ENCODE data around the gene PROKR2. TPM values are rescaled to one million over a fixed set of nuclear protein-coding genes. Genes with fewer than 3 reads are reported as not detected.

PROKR2 gene
- polyA plus RNA-seq (2013, experiment 1 of 2), result 0.28 TPM
- 0.35 TPM for polyA plus RNA-seq (2013, experiment 2 of 2)

DNA sequence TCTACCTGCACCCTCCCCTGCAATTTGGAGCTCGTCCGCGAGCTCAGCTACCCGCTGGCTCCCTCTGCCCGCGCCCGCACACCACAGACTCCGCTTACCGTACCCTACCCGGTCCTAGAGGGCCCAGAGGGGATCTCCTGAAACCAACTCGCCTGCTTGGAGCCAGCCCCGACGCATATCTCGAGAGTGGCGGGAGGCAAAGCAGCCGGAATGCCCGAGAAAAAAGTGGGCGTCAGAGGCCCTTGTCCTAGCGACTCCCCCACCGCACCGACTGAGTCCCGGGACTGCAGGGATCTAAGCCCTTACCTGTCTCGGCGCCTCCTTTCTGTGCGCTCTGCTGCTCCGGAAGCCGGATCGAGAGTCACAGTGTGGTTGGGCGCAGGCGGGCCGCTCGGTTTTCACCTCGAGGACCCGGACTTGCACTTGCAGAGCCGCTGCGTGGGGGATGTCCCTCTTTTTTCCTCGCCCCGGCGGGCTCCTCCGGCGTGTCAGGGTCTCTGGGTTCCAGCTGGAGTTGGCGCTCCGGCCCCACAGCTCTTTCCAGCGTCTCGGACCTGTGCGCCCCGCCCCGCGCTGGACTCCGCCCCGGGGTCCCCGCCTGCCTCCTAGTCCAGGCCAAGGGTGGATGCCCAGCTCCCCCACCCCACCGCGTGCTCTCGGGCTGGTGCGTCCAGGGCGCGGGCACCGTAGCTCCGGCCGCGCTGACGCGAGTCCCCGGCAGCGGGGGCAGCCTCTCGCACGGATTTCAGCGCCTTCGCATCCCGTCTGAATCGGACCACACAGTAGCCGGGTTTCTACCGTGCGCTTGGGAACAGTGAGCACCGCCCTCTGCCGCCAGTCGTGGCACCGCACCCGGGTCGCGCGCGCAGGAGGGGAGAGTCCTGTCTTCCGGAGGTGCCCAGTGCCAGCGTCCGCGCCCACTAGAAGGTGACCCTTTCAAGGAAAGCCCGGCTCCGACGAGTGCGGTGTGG, at the start of gene PROKR2:
Gene PROKR2 (minus strand): TSS at position 767 of the 971 bp plus-strand sequence. CDS start 2,585 bp downstream, outside the sequence.
- peak within 1 kb of the TSS; percentile 54 for H3K4me3 ChIP-seq (ENCODE audit: low read length)

DNA sequence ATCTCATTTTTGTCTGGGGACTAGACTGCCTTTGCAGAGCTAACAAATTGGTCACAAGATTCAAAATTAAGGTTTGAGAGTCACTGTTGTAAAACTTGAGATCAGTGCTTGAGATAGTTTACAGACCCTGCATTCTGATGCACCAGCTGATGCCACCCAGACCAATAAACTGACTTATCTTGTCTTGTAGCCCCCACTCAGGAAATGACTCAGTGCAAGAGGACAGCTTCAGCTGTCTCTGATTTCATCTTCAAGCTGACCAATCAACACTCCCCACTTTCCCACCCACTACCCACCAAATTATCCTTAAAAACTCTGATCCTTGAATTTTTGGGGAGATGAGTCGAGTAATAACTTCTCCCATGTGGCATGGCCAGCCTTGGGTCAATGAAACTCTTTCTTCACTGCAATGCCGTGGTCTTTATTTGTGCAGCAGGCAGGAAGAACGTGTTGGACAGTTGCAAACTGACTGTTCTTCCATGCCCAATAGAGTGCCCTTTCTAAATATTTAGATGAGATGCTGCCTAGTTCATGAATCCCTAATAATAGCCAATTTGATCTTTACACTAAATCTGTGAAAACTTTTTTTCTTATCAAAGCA, 48.3 kb upstream of the PROKR2 start:
- H2BK15ac ChIP-seq (replicated peaks; ENCODE audit: low read depth), result no peak overlapping the region
- H3K36me3 ChIP-seq (ENCODE audit: control insufficient read depth, insufficient read depth, low read length), result no peaks in the 10 kb centered on the region
- H4K5ac ChIP-seq (ENCODE audit: low read length), result no peak overlapping the region
- H3K79me2 ChIP-seq (ENCODE audit: control insufficient read depth, insufficient read depth, low read length), result no peaks in the 10 kb centered on the region
- H3K4me1 ChIP-seq (ENCODE audit: control insufficient read depth, low read depth, low read length), result no peaks in the 10 kb centered on the region
- no peak overlapping the region for H3K23ac ChIP-seq (ENCODE audit: low read length)
- DNase-seq, result peak; percentile 63
- no peak overlapping the region for H3K4me2 ChIP-seq (ENCODE audit: low read length)
- no peak overlapping the region for H2BK120ac ChIP-seq (ENCODE audit: low read depth, low read length)
- H3K4ac ChIP-seq (ENCODE audit: low read depth, low read length), result no peak overlapping the region
- no peak overlapping the region for H3K56ac ChIP-seq (ENCODE audit: low read length)
- H3K9ac ChIP-seq (ENCODE audit: low read length), result no peak overlapping the region
- no peak overlapping the region for H4K8ac ChIP-seq (ENCODE audit: low read depth, low read length)
- no peak overlapping the region for H2BK5ac ChIP-seq (ENCODE audit: low read length)
- no peaks in the 10 kb centered on the region for H3K79me1 ChIP-seq (ENCODE audit: low read length)
- no peaks in the 10 kb centered on the region for H3K27me3 ChIP-seq (ENCODE audit: insufficient read depth, low read length, poor library complexity)
- H3K27ac ChIP-seq (ENCODE audit: low read depth, low read length), result no peak overlapping the region
- no peak overlapping the region for H3K4me3 ChIP-seq (ENCODE audit: low read length)
- H3K18ac ChIP-seq (ENCODE audit: low read length), result no peak overlapping the region
- no peak overlapping the region for H2AK5ac ChIP-seq (ENCODE audit: low read length)
- no CpG with 5 or more reads among the region's 3 CpGs for WGBS (ENCODE audit: extremely low coverage, insufficient coverage, low lambda C conversion rate)

More for the DNA sequence above, at the start of gene PROKR2:
- H3K4me2 ChIP-seq (ENCODE audit: low read length), result peak within 1 kb of the TSS; percentile 71
- H3K36me3 ChIP-seq (ENCODE audit: control insufficient read depth, insufficient read depth, low read length), result no peaks in the 10 kb centered on the region
- H3K27ac ChIP-seq (ENCODE audit: low read depth, low read length), result no peak within 1 kb of the TSS
- no peak within 1 kb of the TSS for H3K23ac ChIP-seq (ENCODE audit: low read length)
- DNase-seq, result peak; percentile 78
- no peak within 1 kb of the TSS for H2BK5ac ChIP-seq (ENCODE audit: low read length)
- no peak within 1 kb of the TSS for H3K18ac ChIP-seq (ENCODE audit: low read length)
- H3K9ac ChIP-seq (ENCODE audit: low read length), result peak within 1 kb of the TSS; percentile 41
- H3K56ac ChIP-seq (ENCODE audit: low read length), result peak within 1 kb of the TSS; percentile 75
- peaks cover 10% of the 10 kb centered on the region for H3K27me3 ChIP-seq (ENCODE audit: insufficient read depth, low read length, poor library complexity)
- no peak within 1 kb of the TSS for H2AK5ac ChIP-seq (ENCODE audit: low read length)
- no peaks in the 10 kb centered on the region for H3K4me1 ChIP-seq (ENCODE audit: control insufficient read depth, low read depth, low read length)
- no peak within 1 kb of the TSS for H3K4ac ChIP-seq (ENCODE audit: low read depth, low read length)
- H3K79me2 ChIP-seq (ENCODE audit: control insufficient read depth, insufficient read depth, low read length), result no peaks in the 10 kb centered on the region
- no CpG with 5 or more reads among the region's 92 CpGs for WGBS (ENCODE audit: extremely low coverage, insufficient coverage, low lambda C conversion rate)
- H4K5ac ChIP-seq (ENCODE audit: low read length), result no peak within 1 kb of the TSS
- H3K79me1 ChIP-seq (ENCODE audit: low read length), result no peaks in the 10 kb centered on the region
- no peak within 1 kb of the TSS for H2BK15ac ChIP-seq (replicated peaks; ENCODE audit: low read depth)
- no peak within 1 kb of the TSS for H4K8ac ChIP-seq (ENCODE audit: low read depth, low read length)
- no peak within 1 kb of the TSS for H2BK120ac ChIP-seq (ENCODE audit: low read depth, low read length)

- Histone ChIP-seq H3K36me3 (ENCODE audit: control insufficient read depth, insufficient read depth, low read length) (no peaks in the 10 kb centered on the region), H3K4ac (ENCODE audit: low read depth, low read length) (no peak overlapping the region), H2BK5ac (ENCODE audit: low read length) (no peak overlapping the region), H4K5ac (ENCODE audit: low read length) (no peak overlapping the region), H4K8ac (ENCODE audit: low read depth, low read length) (no peak overlapping the region), H2BK15ac (replicated peaks; ENCODE audit: low read depth) (no peak overlapping the region), H3K4me3 (ENCODE audit: low read length) (no peak overlapping the region), H3K9ac (ENCODE audit: low read length) (no peak overlapping the region), H3K56ac (ENCODE audit: low read length) (no peak overlapping the region), H3K79me2 (ENCODE audit: control insufficient read depth, insufficient read depth, low read length) (no peaks in the 10 kb centered on the region), H3K4me2 (ENCODE audit: low read length) (no peak overlapping the region), H3K18ac (ENCODE audit: low read length) (no peak overlapping the region), H3K4me1 (ENCODE audit: control insufficient read depth, low read depth, low read length) (no peaks in the 10 kb centered on the region), H2AK5ac (ENCODE audit: low read length) (no peak overlapping the region), H3K79me1 (ENCODE audit: low read length) (no peaks in the 10 kb centered on the region), H3K27me3 (ENCODE audit: insufficient read depth, low read length, poor library complexity) (no peaks in the 10 kb centered on the region), H3K27ac (ENCODE audit: low read depth, low read length) (no peak overlapping the region), H3K23ac (ENCODE audit: low read length) (no peak overlapping the region), H2BK120ac (ENCODE audit: low read depth, low read length) (no peak overlapping the region)
- no CpG with 5 or more reads among the region's 4 CpGs for WGBS (ENCODE audit: extremely low coverage, insufficient coverage, low lambda C conversion rate)
- peak; percentile 43 for DNase-seq
These were observed 47.5 kb upstream of the PROKR2 start for GRCh38 chr20:5364136-5364821.

DNA sequence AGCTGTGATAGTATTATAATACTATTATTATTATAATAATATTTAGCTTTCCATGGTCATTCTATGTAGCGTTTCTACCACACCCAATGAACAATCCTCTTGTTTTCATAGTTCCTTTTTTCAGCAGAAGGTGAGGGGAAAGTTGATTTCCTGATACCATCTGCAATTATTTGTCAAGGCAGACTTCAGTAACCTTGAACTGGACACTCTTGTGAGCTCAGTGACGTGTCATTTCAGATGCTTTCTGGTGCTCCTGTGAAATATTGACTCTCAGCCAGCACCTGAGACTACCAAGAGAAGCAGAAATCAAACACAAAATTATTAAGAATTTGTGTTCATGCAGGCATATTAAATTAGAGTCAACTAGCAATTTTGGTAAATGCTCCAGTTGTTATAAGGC, 46.0 kb upstream of the PROKR2 start:
- H3K56ac ChIP-seq (ENCODE audit: low read length), result no peak overlapping the region
- H3K4me2 ChIP-seq (ENCODE audit: low read length), result no peak overlapping the region
- no peak overlapping the region for H3K4me3 ChIP-seq (ENCODE audit: low read length)
- no peak overlapping the region for H3K9ac ChIP-seq (ENCODE audit: low read length)
- no peak for DNase-seq
- no peak overlapping the region for H3K18ac ChIP-seq (ENCODE audit: low read length)
- no peaks in the 10 kb centered on the region for H3K36me3 ChIP-seq (ENCODE audit: control insufficient read depth, insufficient read depth, low read length)
- H3K23ac ChIP-seq (ENCODE audit: low read length), result no peak overlapping the region
- H3K27me3 ChIP-seq (ENCODE audit: insufficient read depth, low read length, poor library complexity), result no peaks in the 10 kb centered on the region
- no peak overlapping the region for H2BK15ac ChIP-seq (replicated peaks; ENCODE audit: low read depth)
- H3K27ac ChIP-seq (ENCODE audit: low read depth, low read length), result no peak overlapping the region
- H2AK5ac ChIP-seq (ENCODE audit: low read length), result no peak overlapping the region
- no peak overlapping the region for H4K8ac ChIP-seq (ENCODE audit: low read depth, low read length)
- H2BK5ac ChIP-seq (ENCODE audit: low read length), result no peak overlapping the region
- no peaks in the 10 kb centered on the region for H3K4me1 ChIP-seq (ENCODE audit: control insufficient read depth, low read depth, low read length)
- no peaks in the 10 kb centered on the region for H3K79me2 ChIP-seq (ENCODE audit: control insufficient read depth, insufficient read depth, low read length)
- H2BK120ac ChIP-seq (ENCODE audit: low read depth, low read length), result no peak overlapping the region
- H3K4ac ChIP-seq (ENCODE audit: low read depth, low read length), result no peak overlapping the region
- WGBS (ENCODE audit: extremely low coverage, insufficient coverage, low lambda C conversion rate), result no CpG with 5 or more reads among the region's 2 CpGs
- H4K5ac ChIP-seq (ENCODE audit: low read length), result no peak overlapping the region
- H3K79me1 ChIP-seq (ENCODE audit: low read length), result no peaks in the 10 kb centered on the region

- H3K4ac ChIP-seq (ENCODE audit: low read depth, low read length), result no peak overlapping the region
- H3K27ac ChIP-seq (ENCODE audit: low read depth, low read length), result no peak overlapping the region
- no peaks in the 10 kb centered on the region for H3K79me1 ChIP-seq (ENCODE audit: low read length)
- H3K4me1 ChIP-seq (ENCODE audit: control insufficient read depth, low read depth, low read length), result no peaks in the 10 kb centered on the region
- no peak overlapping the region for H2BK5ac ChIP-seq (ENCODE audit: low read length)
- no peak for DNase-seq
- no peak overlapping the region for H3K18ac ChIP-seq (ENCODE audit: low read length)
- no peak overlapping the region for H2BK120ac ChIP-seq (ENCODE audit: low read depth, low read length)
- H3K9ac ChIP-seq (ENCODE audit: low read length), result no peak overlapping the region
- no peak overlapping the region for H3K56ac ChIP-seq (ENCODE audit: low read length)
- no peak overlapping the region for H2AK5ac ChIP-seq (ENCODE audit: low read length)
- no peak overlapping the region for H4K8ac ChIP-seq (ENCODE audit: low read depth, low read length)
- no peak overlapping the region for H3K4me2 ChIP-seq (ENCODE audit: low read length)
- H3K4me3 ChIP-seq (ENCODE audit: low read length), result no peak overlapping the region
- no peak overlapping the region for H4K5ac ChIP-seq (ENCODE audit: low read length)
- WGBS (ENCODE audit: extremely low coverage, insufficient coverage, low lambda C conversion rate), result no CpG with 5 or more reads among the region's 4 CpGs
- no peaks in the 10 kb centered on the region for H3K36me3 ChIP-seq (ENCODE audit: control insufficient read depth, insufficient read depth, low read length)
- no peaks in the 10 kb centered on the region for H3K79me2 ChIP-seq (ENCODE audit: control insufficient read depth, insufficient read depth, low read length)
- H3K23ac ChIP-seq (ENCODE audit: low read length), result no peak overlapping the region
- H2BK15ac ChIP-seq (replicated peaks; ENCODE audit: low read depth), result no peak overlapping the region
- no peaks in the 10 kb centered on the region for H3K27me3 ChIP-seq (ENCODE audit: insufficient read depth, low read length, poor library complexity)
These were observed 44.4 kb upstream of the PROKR2 start for GRCh38 chr20:5361176-5361575.

Measured in mesendoderm (in vitro differentiated cells).